Transverse colon (tissue), 4 donors: Measurements from ENCODE around the gene LRFN4.

Experiments
- EP300 ChIP-seq: sonication (generic); formaldehyde crosslinking; IDR thresholded peaks from one replicate; pipeline ENCODE4 v1.6.1; 2017; ENCODE audit warnings: antibody characterized with exemption, low read depth
- POLR2A ChIP-seq: fragments of 450-650 bp; IDR thresholded peaks from one replicate; pipeline ENCODE4 v1.6.1; 2016; ENCODE audit warnings: antibody characterized with exemption, mild to moderate bottlenecking, moderate library complexity
- POLR2AphosphoS5 ChIP-seq, 3 donors: sonication (generic); formaldehyde crosslinking; IDR thresholded peaks; one replicate each; pipeline ENCODE4 v1.6.1; 2016; ENCODE audit warnings: antibody characterized with exemption in 3 of 3
- TF ChIP-seq, protein P1 (sequence below), 5 experiments: fragments of 200-600 bp in 3 of 5; fragments of 450-650 bp in 2 of 5; sonication (generic) in 3 of 5; IDR thresholded peaks; 1 replicate in 2 of 5; 2 replicates in 3 of 5; pipeline ENCODE4 v1.5.1; 2016 to 2017; ENCODE audit warnings: antibody characterized with exemption in 5 of 5, inconsistent platforms in 3 of 5, mild to moderate bottlenecking in 2 of 5, moderate library complexity in 1 of 5

DNA sequence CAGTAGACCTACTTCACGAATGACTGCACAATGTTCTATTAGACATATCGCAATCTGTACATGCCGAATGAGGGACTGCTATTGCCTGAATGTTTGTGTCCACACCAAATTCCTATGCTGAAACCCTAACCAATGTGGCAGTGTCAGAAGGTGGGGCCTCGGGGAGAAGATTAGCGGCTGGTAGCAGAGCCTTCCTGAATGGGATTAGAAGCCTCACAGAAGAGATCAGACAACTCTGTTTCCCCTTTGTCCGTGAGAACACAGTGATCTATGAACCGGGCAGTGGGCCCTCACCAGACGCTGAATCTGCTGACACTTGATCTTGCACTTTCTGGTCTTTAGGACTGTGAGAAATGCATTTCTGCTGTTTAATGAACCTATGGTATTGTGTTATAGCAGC is 33.1 kb downstream of the LRFN4 start:
- TF ChIP-seq, protein P1, sequence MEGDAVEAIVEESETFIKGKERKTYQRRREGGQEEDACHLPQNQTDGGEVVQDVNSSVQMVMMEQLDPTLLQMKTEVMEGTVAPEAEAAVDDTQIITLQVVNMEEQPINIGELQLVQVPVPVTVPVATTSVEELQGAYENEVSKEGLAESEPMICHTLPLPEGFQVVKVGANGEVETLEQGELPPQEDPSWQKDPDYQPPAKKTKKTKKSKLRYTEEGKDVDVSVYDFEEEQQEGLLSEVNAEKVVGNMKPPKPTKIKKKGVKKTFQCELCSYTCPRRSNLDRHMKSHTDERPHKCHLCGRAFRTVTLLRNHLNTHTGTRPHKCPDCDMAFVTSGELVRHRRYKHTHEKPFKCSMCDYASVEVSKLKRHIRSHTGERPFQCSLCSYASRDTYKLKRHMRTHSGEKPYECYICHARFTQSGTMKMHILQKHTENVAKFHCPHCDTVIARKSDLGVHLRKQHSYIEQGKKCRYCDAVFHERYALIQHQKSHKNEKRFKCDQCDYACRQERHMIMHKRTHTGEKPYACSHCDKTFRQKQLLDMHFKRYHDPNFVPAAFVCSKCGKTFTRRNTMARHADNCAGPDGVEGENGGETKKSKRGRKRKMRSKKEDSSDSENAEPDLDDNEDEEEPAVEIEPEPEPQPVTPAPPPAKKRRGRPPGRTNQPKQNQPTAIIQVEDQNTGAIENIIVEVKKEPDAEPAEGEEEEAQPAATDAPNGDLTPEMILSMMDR (IDR thresholded peaks at IDR 0.05), result no peak
- TF ChIP-seq POLR2AphosphoS5 (IDR thresholded peaks at IDR 0.05) (no peak), POLR2A (no peak), EP300 (no peak)
